B cell (primary cell): ENCODE measurements around the gene COL4A1. TPM values are rescaled to one million over a fixed set of nuclear protein-coding genes. Genes with fewer than 3 reads are reported as not detected.

Experiments
- ATAC-seq: fragments of 200-7000 bp; cut with Tn5 transposase; one replicate; pipeline ENCODE4 v1.10.0; 2021; ENCODE audit warnings: low read depth, mild to moderate bottlenecking, moderate number of reproducible peaks, moderate library complexity
- CTCF ChIA-PET: fragments of 350-600 bp; sonication (Branson Sonifier 250); formaldehyde crosslinking; loops from one replicate; lab custom pipeline; 2021; ENCODE audit warnings: antibody characterized with exemption, inconsistent platforms; lab: Charles Lee
- POLR2A ChIA-PET: fragments of 350-600 bp; sonication (Branson Sonifier 250); formaldehyde crosslinking; loops from one replicate; lab custom pipeline; 2021; ENCODE audit warnings: antibody characterized with exemption; lab: Charles Lee
- DNase-seq: peaks from one replicate; pipeline ENCODE4 v3.0.0; 2013
- H2AFZ ChIP-seq: 2 replicates; pipeline ENCODE4 v1.6.1; 2012; ENCODE audit warnings: mild to moderate bottlenecking, low read depth, low read length; ENCODE audit not compliant: insufficient read depth, poor library complexity, severe bottlenecking
- H3K27ac ChIP-seq, 2 donors: 1 replicate in 1 of 2; 2 replicates in 1 of 2; pipeline ENCODE4 v1.5.1; 2012 to 2013; ENCODE audit warnings: low read length in 2 of 2, mild to moderate bottlenecking in 2 of 2, moderate library complexity in 1 of 2
- H3K27me3 ChIP-seq, 4 experiments: fragments of 200-600 bp in 1 of 4; sonication (generic) in 1 of 4; replicated peaks in 1 of 4; 1 replicate in 2 of 4; 2 replicates in 2 of 4; pipeline versions ENCODE4 v1.6.1 to v1.7.0; 2013 to 2016; ENCODE audit warnings: low read length in 3 of 4, mild to moderate bottlenecking in 2 of 4, mixed read lengths in 1 of 4, moderate library complexity in 1 of 4; ENCODE audit not compliant: insufficient read depth in 4 of 4, control insufficient read depth in 3 of 4; ENCODE audit errors: control extremely low read depth in 1 of 4
- H3K36me3 ChIP-seq, 2 experiments: replicated peaks in 1 of 2; 1 replicate in 1 of 2; 2 replicates in 1 of 2; pipeline versions ENCODE4 v1.6.1 to v1.7.1; 2013; ENCODE audit warnings: low read length in 1 of 2; ENCODE audit not compliant: insufficient read depth in 2 of 2, control insufficient read depth in 1 of 2; ENCODE audit errors: control extremely low read depth in 1 of 2, extremely low read depth in 1 of 2
- H3K4me1 ChIP-seq, 2 donors: fragments of 200-600 bp in 1 of 2; sonication (generic) in 1 of 2; 1 replicate in 1 of 2; 2 replicates in 1 of 2; pipeline versions ENCODE4 v1.5.1 to v1.6.1; 2013 to 2017; ENCODE audit warnings: low read length in 2 of 2; ENCODE audit not compliant: control insufficient read depth in 2 of 2, insufficient read depth in 2 of 2
- H3K4me2 ChIP-seq: replicated peaks from 2 replicates; pipeline ENCODE3; 2012; ENCODE audit warnings: mild to moderate bottlenecking, low read depth, low read length; ENCODE audit not compliant: poor library complexity, severe bottlenecking
- H3K4me3 ChIP-seq, 5 experiments: fragments of 200-600 bp in 1 of 5; sonication (generic) in 1 of 5; 1 replicate in 3 of 5; 2 replicates in 2 of 5; pipeline versions ENCODE4 v1.5.1 to v1.7.0; 2011 to 2016; ENCODE audit warnings: low read length in 4 of 5, mild to moderate bottlenecking in 4 of 5, low read depth in 2 of 5, control low read depth in 1 of 5, moderate library complexity in 1 of 5; ENCODE audit not compliant: insufficient read depth in 1 of 5; ENCODE audit errors: control extremely low read depth in 1 of 5, extremely low read depth in 1 of 5
- H3K79me2 ChIP-seq: fragments of 200-600 bp; sonication (generic); one replicate; pipeline ENCODE4 v1.6.0; 2016; ENCODE audit warnings: low read length; ENCODE audit not compliant: control insufficient read depth, insufficient read depth
- H3K9ac ChIP-seq: fragments of 200-600 bp; sonication (generic); 2 replicates; pipeline ENCODE4 v1.6.1; 2017; ENCODE audit warnings: mild to moderate bottlenecking, low read length, moderate library complexity
- H3K9me3 ChIP-seq, 3 donors: one replicate each; pipeline versions ENCODE4 v1.6.1 to v1.7.1; 2013; ENCODE audit warnings: low read length in 2 of 3; ENCODE audit not compliant: control insufficient read depth in 2 of 3, insufficient read depth in 1 of 3; ENCODE audit errors: control extremely low read depth in 1 of 3
- H4K20me1 ChIP-seq: 2 replicates; pipeline ENCODE4 v1.6.0; 2012; ENCODE audit warnings: mild to moderate bottlenecking, low read length; ENCODE audit not compliant: insufficient read depth, control insufficient read depth, poor library complexity, severe bottlenecking
- H3K27ac Mint-ChIP-seq: one replicate; pipeline ENCODE4 v1.8.0; 2021; ENCODE audit warnings: mixed read lengths
- H3K27me3 Mint-ChIP-seq: one replicate; pipeline ENCODE4 v1.8.0; 2021; ENCODE audit warnings: mixed read lengths
- H3K4me1 Mint-ChIP-seq: one replicate; pipeline ENCODE4 v1.8.0; 2021; ENCODE audit warnings: mixed read lengths
- H3K4me3 Mint-ChIP-seq: one replicate; pipeline ENCODE4 v1.8.0; 2021; ENCODE audit warnings: mixed read lengths
- H3K9me3 Mint-ChIP-seq: one replicate; pipeline ENCODE4 v1.8.0; 2022; ENCODE audit warnings: mixed read lengths; ENCODE audit not compliant: insufficient read depth
- CTCF ChIP-seq: fragments of 200-600 bp; IDR thresholded peaks from one replicate; pipeline ENCODE4 v1.8.0; 2022; ENCODE audit warnings: antibody characterized with exemption, mild to moderate bottlenecking
- EZH2 ChIP-seq: IDR thresholded peaks from 2 replicates; pipeline ENCODE4 v1.6.1; 2012; ENCODE audit warnings: borderline replicate concordance, low read depth, mild to moderate bottlenecking, moderate library complexity, low read length; ENCODE audit not compliant: insufficient read depth, poor library complexity, severe bottlenecking
- WGBS: methylation state at CpG from one replicate; pipeline ENCODE4 v1.1.5; 2013; ENCODE audit warnings: missing lambda C conversion rate; ENCODE audit not compliant: insufficient coverage; 5-methylcytosine and 5-hydroxymethylcytosine counted together
- intact Hi-C: fragments of 100-400 bp; cut with micrococcal nuclease; formaldehyde crosslinking; loops from one replicate; pipeline ENCODE4 v1.10.0; 2022
- polyA plus RNA-seq: library from polyadenylated mRNA; depleted of rRNA; stranded (reverse); fragments of >200 nt; gene quantifications from 2 replicates; pipeline ENCODE4 v1.2.3, GENCODE V29; 2012
- total RNA-seq, 2 donors: library from RNA; stranded (reverse); fragments of 120-200 nt in 1 of 2; gene quantifications; 1 replicate in 1 of 2; 2 replicates in 1 of 2; pipeline versions ENCODE4 v1.2.3 to v1.2.4, GENCODE V29; 2013 to 2022

Gene COL4A1
- total and polyA plus RNA-seq, 2 donors (not counting 1 experiment from before 2014, with no cell fraction given) = not detected

GRCh38 chr13:110271313-110271712, 35.6 kb downstream of the COL4A1 start:
- Mint-ChIP-seq H3K27me3 (peaks cover 8% of the 10 kb centered on the region), H3K4me1 (no peaks in the 10 kb centered on the region), H3K27ac (no peak overlapping the region), H3K9me3 (no peaks in the 10 kb centered on the region), H3K4me3 (no peak overlapping the region)
- no peaks in the 10 kb centered on the region for H3K36me3 ChIP-seq
- DNase-seq (no peak), ATAC-seq (no peak)
- no peak overlapping the region for H3K4me2 ChIP-seq
- no peak overlapping the region for H3K4me3 ChIP-seq
- H3K27ac ChIP-seq = no peak overlapping the region
- H3K4me1 ChIP-seq = no peaks in the 10 kb centered on the region
- ChIA-PET CTCF (no interaction called here), POLR2A (no interaction called here)
- H3K9ac ChIP-seq = no peak overlapping the region
- TF ChIP-seq EZH2 (no peak), CTCF (no peak)
- H4K20me1 ChIP-seq = no peaks in the 10 kb centered on the region
- no peaks in the 10 kb centered on the region for H3K27me3 ChIP-seq
- no peak overlapping the region for H2AFZ ChIP-seq
- 38% methylated on average over 1 of the region's 5 CpGs for WGBS
- intact Hi-C loops = no loop called here
- no peaks in the 10 kb centered on the region for H3K9me3 ChIP-seq
- no peaks in the 10 kb centered on the region for H3K79me2 ChIP-seq

- Mint-ChIP-seq H3K27me3 (peaks cover 3% of the 10 kb centered on the region), H3K4me3 (no peak overlapping the region), H3K9me3 (no peaks in the 10 kb centered on the region), H3K4me1 (no peaks in the 10 kb centered on the region), H3K27ac (no peak overlapping the region)
- DNase-seq (no peak), ATAC-seq (no peak)
- H3K4me2 ChIP-seq = no peak overlapping the region
- intact Hi-C loops = no loop called here
- H3K4me1 ChIP-seq = no peaks in the 10 kb centered on the region
- ChIA-PET CTCF (no interaction called here), POLR2A (no interaction called here)
- no peak overlapping the region for H3K27ac ChIP-seq
- 83% methylated on average over 2 of the region's 7 CpGs for WGBS
- H3K36me3 ChIP-seq = no peaks in the 10 kb centered on the region
- TF ChIP-seq EZH2 = no peak
- no peak for TF ChIP-seq CTCF
- H3K4me3 ChIP-seq = no peak overlapping the region
- no peaks in the 10 kb centered on the region for H3K27me3 ChIP-seq
- peaks cover 0 to 3% (median 0%) of the 10 kb centered on the region in 3 donors for H3K9me3 ChIP-seq
- no peaks in the 10 kb centered on the region for H3K79me2 ChIP-seq
- H2AFZ ChIP-seq = no peak overlapping the region
- H3K9ac ChIP-seq = no peak overlapping the region
- H4K20me1 ChIP-seq = no peaks in the 10 kb centered on the region
Measured at GRCh38 chr13:110270507-110270906, 36.5 kb downstream of the COL4A1 start.
